Umbilical cord (tissue), 2 donors: ENCODE results near the gene ABLIM3. TPM values are rescaled to one million over a fixed set of nuclear protein-coding genes. Genes with fewer than 3 reads are reported as not detected.
"Not testable (repeated sequence)": the region's sequence is repeated elsewhere in the genome, so short reads cannot be mapped to it uniquely, and the experiment has no call there.

Experiments
- DNase-seq: peaks from one replicate; pipeline ENCODE4 v3.0.0-alpha.2; 2015; ENCODE audit warnings: low spot score
- total RNA-seq: library from RNA; depleted of rRNA; stranded (reverse); fragments of >200 nt; gene quantifications from one replicate; pipeline ENCODE4 v1.2.3, GENCODE V29; 2014; ENCODE audit warnings: low replicate concordance; ENCODE audit not compliant: insufficient read depth

Gene ABLIM3
- total RNA-seq, 1 donor from 2014 or later, result 1.9 TPM

DNA sequence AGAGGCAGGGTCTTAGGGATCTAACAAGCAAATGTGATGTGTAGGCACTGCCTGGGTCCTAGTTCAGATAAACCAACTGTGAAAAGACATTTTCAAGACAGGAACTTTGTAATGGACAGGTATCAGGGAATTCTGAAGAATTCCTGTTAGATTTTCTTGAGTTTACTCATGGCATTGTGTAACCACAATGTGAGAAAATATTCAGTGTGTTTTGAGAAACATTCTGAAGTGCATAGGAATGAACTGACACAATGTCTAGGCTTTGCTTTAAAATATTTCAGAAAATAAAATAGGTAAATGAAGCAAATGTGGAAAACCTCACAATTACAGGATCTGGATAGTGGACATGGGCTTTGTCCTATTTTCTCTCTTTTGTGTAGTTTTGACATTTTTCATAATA, 115.2 kb downstream of the ABLIM3 start:
- DNase-seq, result no peak

DNA sequence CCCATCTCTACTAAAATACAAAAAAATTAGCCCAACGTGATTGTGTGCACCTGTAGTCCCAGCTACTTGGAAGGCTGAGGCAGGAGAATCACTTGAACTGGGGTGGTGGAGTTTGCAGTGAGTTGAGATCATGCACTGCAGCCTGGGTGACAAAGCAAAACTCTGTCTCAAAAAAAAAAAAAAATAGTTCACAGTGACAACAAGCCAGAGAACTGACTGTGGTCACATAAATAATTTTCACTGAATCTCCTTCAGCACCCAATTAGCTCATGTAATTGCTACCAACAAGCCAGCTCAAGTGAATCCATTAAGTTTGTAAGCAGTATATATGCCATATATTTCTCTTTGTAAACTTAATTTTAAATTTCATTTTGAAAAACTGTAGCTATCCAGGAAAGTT, 115.8 kb downstream of the ABLIM3 start:
- DNase-seq, result no peak

DNA sequence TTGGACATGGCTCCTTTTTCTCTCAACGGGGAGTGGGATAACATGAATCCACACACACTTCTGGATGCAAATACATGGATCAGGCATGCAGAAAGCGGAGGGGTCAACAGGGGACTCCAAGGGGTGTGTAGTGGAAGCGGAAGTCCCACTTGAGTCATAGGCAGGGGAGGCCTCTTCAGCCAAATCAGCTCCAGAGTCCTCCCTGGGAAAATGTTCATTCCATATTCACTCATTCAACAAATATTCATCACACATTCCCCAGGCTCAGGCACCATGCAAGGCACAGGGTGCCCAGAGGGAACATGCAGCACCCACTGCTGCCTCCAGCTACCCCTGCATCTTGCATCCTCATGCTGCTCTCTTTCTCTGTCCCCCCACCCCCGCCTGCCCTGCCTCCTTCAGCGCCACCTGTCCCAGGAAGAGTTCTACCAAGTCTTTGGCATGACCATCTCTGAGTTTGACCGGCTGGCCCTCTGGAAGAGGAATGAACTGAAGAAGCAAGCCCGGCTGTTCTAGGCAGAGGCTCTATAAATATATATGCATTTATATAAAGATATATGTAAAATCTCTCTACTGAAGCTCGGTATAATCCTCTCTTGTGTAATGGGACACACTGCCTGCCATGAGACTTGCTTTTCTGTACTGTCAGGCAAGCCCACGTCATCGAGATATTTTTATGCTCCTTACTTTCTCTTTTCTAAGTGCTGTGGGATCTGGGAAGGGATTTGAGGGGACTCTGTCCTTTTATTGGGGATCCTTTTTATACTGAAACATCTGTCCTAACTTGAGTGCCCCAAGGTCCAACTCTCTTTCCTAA, 116.8 kb downstream of the ABLIM3 start:
- no peak for DNase-seq

DNA sequence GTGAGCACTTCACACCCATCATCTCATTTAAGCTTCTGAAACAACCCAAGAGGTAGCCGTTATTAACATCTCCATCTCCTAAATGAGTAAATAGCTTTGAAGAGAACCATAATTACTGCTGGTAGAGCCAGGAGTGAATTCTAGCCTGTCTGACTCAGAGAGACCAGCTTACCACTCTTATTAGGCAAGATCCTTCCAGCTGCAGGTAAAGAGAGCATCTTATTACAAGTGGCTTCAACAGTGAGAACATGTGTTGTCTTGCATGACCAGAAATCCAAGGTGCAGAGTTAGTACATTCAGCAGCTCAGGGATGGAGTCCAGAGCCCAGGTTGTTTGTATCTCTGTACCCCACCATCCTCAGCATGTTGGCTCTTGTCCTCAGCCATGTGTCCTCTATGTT, 119.5 kb downstream of the ABLIM3 start:
- DNase-seq, result no peak

- no peak for DNase-seq
Observed at GRCh38 chr5:149261246-149261645, 120.0 kb downstream of the ABLIM3 start.

DNA sequence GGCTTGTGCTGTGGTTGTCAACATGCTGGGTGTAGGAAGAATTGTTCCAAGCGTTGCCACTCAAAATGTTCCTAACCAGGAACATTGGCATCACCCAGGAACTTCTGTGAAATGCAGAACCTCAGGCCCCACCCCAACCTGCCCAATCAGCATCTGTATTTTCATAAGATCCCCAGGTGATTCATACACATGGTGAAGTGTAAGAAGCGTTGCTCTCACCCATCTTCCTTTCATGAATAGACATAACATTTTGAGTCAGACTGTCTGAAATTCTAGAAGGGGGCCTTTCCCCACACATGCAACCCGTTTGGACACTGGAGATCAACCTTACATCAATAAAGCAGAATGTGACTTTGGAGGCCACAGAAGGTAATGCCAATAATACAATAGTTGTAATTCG, 121.0 kb downstream of the ABLIM3 start:
- DNase-seq, result no peak

GRCh38 chr5:149264439-149265067, 123.3 kb downstream of the ABLIM3 start:
- no peak for DNase-seq

DNA sequence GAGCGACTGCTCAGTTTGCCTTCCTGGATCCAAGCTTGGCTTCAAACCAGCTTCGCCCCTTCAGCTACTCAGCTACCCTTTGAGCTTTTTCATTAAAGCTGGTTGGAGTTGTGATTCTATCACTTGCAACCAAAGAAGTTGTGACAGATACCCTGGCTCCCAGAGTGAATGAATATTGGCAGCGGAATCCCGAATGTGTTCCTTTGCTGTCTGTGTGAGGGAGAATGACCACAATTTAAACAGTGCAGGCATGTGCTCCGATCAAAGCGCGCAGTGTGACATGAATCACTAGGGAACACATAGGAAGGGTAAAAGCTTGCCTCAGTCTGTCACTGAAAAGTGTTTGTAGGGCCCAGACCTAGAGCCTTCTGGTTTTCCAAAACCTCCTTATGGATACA, 123.8 kb downstream of the ABLIM3 start:
- no peak for DNase-seq

DNA sequence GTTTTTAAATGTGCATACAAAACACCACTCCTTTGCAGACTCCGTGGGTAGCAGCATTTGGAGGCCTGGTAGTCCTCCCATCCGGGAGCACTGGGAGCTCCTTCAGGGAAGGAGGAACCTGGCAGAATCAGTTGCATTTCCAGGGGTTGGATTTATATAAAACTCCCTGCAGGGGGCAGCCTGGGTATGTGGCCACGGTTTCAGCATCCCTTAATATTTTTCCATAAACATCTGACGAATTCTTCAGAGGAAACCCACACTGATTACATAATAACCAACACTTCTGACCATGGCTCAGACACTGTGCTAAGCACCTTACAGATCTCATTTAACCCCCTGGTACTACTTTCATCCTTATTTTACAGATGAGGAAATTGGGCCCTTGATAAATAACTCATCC, 124.3 kb downstream of the ABLIM3 start:
- DNase-seq, result no peak

- DNase-seq, result no peak
Observed at GRCh38 chr5:149267241-149267973, 126.1 kb downstream of the ABLIM3 start.

DNA sequence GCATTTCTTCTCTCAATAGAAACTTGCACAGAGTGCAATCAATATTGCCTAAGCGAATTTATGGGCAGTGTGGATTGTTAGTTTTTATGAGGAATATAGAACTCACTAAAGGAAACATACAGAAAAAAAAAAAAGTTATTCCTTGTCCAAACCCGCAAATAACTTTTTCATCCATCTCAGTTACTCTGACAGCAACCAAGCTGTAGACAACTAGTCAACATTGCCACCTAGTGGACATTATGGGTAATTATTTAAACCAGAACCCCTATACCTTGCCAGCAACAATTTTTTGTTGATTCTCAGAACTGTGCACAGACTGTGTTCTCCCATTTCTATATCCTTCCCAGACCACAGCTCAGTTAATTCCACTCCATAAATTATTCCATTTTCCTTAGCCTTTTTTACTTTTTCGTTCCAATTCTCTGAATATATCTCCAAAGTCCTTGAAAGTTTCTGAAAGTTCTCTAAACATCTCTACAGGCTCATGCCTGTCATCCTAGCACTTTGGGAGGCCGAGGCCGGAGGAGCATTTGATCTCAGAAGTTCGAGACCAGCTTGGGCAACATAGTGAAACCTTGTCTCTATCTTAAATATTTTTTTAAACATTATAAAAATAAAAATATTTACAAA, 127.8 kb downstream of the ABLIM3 start:
- peak; percentile 28 for DNase-seq

DNA sequence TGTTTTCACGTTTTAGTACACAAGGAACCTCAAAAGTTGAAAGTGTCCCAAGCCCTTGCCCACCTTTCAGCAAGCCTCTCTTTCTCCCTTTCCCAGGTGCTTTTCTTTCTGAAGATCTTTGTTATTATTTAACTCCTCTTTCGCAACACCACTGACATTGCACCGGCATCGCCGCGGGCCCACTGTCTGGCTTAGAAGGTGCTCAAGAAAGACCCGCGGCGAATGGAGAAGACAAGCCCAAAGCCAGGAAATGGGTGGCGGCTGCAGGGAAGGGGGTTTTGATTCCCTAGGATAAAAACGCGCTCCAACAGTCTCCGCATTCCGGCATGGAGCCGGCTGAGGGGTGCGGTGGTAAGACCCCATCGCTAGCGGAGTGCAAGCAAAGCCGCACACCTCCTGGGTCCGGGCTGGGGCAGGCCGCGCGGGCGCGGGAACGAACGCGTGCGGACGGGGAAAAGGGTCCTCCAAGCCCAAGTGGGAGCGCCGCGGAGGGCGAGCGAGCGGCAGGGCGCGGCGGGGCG, 130.0 kb downstream of the ABLIM3 start:
- DNase-seq, result no peak

- peak; percentile 40 for DNase-seq
Observed at GRCh38 chr5:149271716-149272563, 130.6 kb downstream of the ABLIM3 start, which contains the start of gene AFAP1L1. Gene AFAP1L1 (plus strand): TSS chr5:149271859. CDS start chr5:149271969, 110 bp downstream.

- not testable (repeated sequence) for DNase-seq
Observed at GRCh38 chr5:149272781-149273180, 131.5 kb downstream of the ABLIM3 start.

GRCh38 chr5:149273237-149273636, 131.9 kb downstream of the ABLIM3 start:
- DNase-seq, result no peak

DNA sequence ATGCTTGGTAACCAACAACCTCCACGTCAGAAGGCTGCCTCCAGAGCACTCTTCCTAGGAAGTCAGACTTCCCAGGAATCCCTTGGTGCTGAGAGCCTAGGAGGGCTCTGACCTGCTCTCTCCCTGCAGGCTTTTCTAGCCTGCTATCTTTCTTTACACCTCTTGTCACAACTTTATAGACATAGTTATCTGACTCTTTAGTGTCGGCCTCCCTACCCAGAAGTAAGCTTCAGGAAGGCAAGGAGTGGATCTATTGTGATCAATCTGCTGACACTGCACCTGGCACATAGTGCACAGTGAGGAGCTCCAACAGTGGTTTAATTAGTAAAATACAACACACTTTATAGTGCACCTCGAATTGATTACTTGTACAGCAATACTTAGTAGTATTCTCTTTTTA, 132.7 kb downstream of the ABLIM3 start:
- no peak for DNase-seq

DNA sequence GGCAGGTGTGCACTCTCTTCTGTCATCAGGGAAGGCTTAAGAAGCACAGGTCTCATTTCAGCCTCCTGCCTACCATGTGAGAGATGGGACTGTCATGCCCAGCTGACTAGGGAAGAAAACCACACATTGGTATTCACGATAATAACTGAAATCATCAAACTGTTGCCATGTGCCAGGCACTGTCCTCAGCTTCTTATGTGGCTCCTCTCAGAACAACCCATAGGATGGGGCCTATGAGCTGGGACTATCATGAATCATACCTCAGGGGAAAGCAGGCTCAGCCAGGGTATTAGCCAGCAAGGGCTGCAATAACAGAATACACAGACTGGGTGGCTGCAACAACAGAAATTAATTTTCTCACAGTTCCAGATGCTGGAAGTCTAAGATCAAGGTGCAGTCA, 133.6 kb downstream of the ABLIM3 start:
- DNase-seq, result no peak

GRCh38 chr5:149277801-149278200, 136.5 kb downstream of the ABLIM3 start:
- DNase-seq, result no peak

GRCh38 chr5:149278451-149279210, 137.3 kb downstream of the ABLIM3 start:
- DNase-seq, result no peak

DNA sequence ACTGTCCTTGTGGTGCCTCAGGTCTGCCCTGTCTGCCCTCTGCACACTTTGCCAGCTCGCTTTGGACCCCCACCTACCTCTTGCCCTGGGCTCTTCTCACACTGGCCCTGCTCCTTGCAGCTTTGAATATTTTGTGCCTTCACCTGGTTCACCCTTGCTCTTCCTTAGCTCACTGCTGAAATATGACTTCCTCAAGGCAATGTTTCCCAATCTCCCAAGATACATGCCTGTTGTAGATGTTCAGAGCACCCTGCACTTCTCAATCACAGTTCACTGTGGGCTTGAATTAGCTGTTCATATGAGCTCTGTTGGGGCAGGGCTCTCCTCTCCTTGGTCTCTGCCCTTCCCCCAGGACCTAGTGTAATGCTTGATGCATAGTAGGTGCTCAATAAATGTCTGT, 138.4 kb downstream of the ABLIM3 start:
- no peak for DNase-seq
